HepG2 (cell line): Measurements from ENCODE around the gene ANKRD11. TPM values are rescaled to one million over a fixed set of nuclear protein-coding genes. Genes with fewer than 3 reads are reported as not detected.
"Not testable (repeated sequence)": the region's sequence is repeated elsewhere in the genome, so short reads cannot be mapped to it uniquely, and the experiment has no call there.

Experiments used
- ATAC-seq: fragments of 200-7000 bp; cut with Tn5 transposase; 3 replicates; pipeline ENCODE4 v1.9.1; 2020; ENCODE audit warnings: mild to moderate bottlenecking, moderate library complexity
- BruUV-seq: library from RNA; stranded (reverse); fragments of 400-500 nt; replicated peaks from 2 replicates; lab custom pipeline; 2021; lab: Mats Ljungman, UMichigan
- CTCF ChIA-PET: fragments of 300-600 bp; formaldehyde crosslinking; extraction: SDS; loops from one replicate; lab custom pipeline; 2021; ENCODE audit warnings: low total read pairs, inconsistent platforms, low intra/inter-chr PET ratio; lab: Yijun Ruan, JAX
- POLR2A ChIA-PET: fragments of 350-600 bp; sonication (Branson Sonifier 250); formaldehyde crosslinking; loops from one replicate; lab custom pipeline; 2020; ENCODE audit warnings: antibody characterized with exemption, inconsistent platforms; lab: Yijun Ruan, JAX
- DNase-seq: peaks from one replicate; pipeline ENCODE4 v3.0.0-alpha.2; 2015; ENCODE audit warnings: low spot score
- FAIRE-seq: peaks from 3 replicates; lab custom pipeline; 2011; peaks lifted over from hg19 to GRCh38; lab: Jason Lieb, UNC
- H2AFZ ChIP-seq: one replicate; pipeline ENCODE4 v1.6.1; 2011; ENCODE audit warnings: low read length, inconsistent platforms
- H3K27ac ChIP-seq: fragments of 300-600 bp; 3 replicates; pipeline ENCODE4 v1.8.0; 2011; ENCODE audit warnings: mixed run types, mild to moderate bottlenecking, mixed read lengths, low read length, inconsistent platforms; ENCODE audit not compliant: insufficient read depth; ENCODE audit errors: extremely low read length
- H3K27me3 ChIP-seq, 2 experiments: fragments of 200-600 bp in 1 of 2; 2 replicates in 1 of 2; 3 replicates in 1 of 2; pipeline versions ENCODE4 v1.6.0 to v1.8.0; 2011; ENCODE audit warnings: low read length in 2 of 2, mild to moderate bottlenecking in 2 of 2, moderate library complexity in 2 of 2, inconsistent platforms in 1 of 2; ENCODE audit not compliant: insufficient read depth in 2 of 2, control insufficient read depth in 1 of 2
- H3K36me3 ChIP-seq, 2 experiments: fragments of 200-600 bp in 1 of 2; replicated peaks in 1 of 2; 2 replicates in 1 of 2; 3 replicates in 1 of 2; pipeline versions ENCODE4 v1.5.1 to v1.8.0; 2011; ENCODE audit warnings: low read length in 2 of 2, inconsistent platforms in 1 of 2; ENCODE audit not compliant: insufficient read depth in 2 of 2, control insufficient read depth in 1 of 2
- H3K4me1 ChIP-seq: 2 replicates; pipeline ENCODE4 v1.5.1; 2012; ENCODE audit warnings: low read length, inconsistent platforms; ENCODE audit not compliant: insufficient read depth
- H3K4me2 ChIP-seq: 2 replicates; pipeline ENCODE4 v1.6.0; 2011; ENCODE audit warnings: low read depth, low read length, inconsistent platforms
- H3K4me3 ChIP-seq, 3 experiments: fragments of 200-600 bp in 1 of 3; sonication (generic), shearing (Covaris generic) in 1 of 3; replicated peaks in 1 of 3; 2 replicates each; pipeline ENCODE4 v1.5.1; 2011 to 2016; ENCODE audit warnings: low read length in 3 of 3, inconsistent platforms in 2 of 3, low read depth in 2 of 3, mild to moderate bottlenecking in 2 of 3, control low read depth in 1 of 3, mixed read lengths in 1 of 3; ENCODE audit not compliant: insufficient read depth in 1 of 3
- H3K79me2 ChIP-seq: one replicate; pipeline ENCODE4 v1.6.1; 2011; ENCODE audit warnings: low read length, inconsistent platforms; ENCODE audit not compliant: insufficient read depth
- H3K9ac ChIP-seq: 2 replicates; pipeline ENCODE4 v1.6.0; 2011; ENCODE audit warnings: mild to moderate bottlenecking, low read depth, low read length, inconsistent platforms; ENCODE audit not compliant: insufficient read depth
- H3K9me3 ChIP-seq: 2 replicates; pipeline ENCODE4 v1.5.1; 2012; ENCODE audit warnings: mild to moderate bottlenecking, low read length
- H4K20me1 ChIP-seq: 2 replicates; pipeline ENCODE4 v1.6.0; 2011; ENCODE audit warnings: inconsistent platforms, mild to moderate bottlenecking, low read length, moderate library complexity; ENCODE audit not compliant: insufficient read depth
- AGO2 ChIP-seq: fragments of 200-400 bp; formaldehyde crosslinking; optimal IDR thresholded peaks from 2 replicates; pipeline ENCODE3; 2017; ENCODE audit warnings: mild to moderate bottlenecking, low read depth, low read length, moderate library complexity
- PITX1 ChIP-seq: sonication (generic); formaldehyde crosslinking; IDR thresholded peaks from 2 replicates; pipeline ENCODE4 v1.5.1; 2020; ENCODE audit warnings: mild to moderate bottlenecking, missing genetic modification reagents
- RBM22 ChIP-seq: fragments of 200-400 bp; formaldehyde crosslinking; optimal IDR thresholded peaks from 2 replicates; pipeline ENCODE3; 2017; ENCODE audit warnings: mild to moderate bottlenecking, low read length, moderate library complexity
- YY1 ChIP-seq: IDR thresholded peaks from 2 replicates; pipeline ENCODE4 v1.6.1; 2011; ENCODE audit warnings: low read length, low read depth, moderate library complexity, mild to moderate bottlenecking; ENCODE audit not compliant: insufficient read depth, insufficient replicate concordance
- WGBS: methylation state at CpG from one replicate; pipeline ENCODE4 v1.1.6; 2017; ENCODE audit warnings: low lambda C conversion rate; 5-methylcytosine and 5-hydroxymethylcytosine counted together
- in situ Hi-C: cut with HindIII; loops from 2 replicates; pipeline ENCODE4 v1.10.0; 2017; ENCODE audit warnings: low pct_unique_long_range_greater_than_20kb; ENCODE audit not compliant: extremely low pct_ligation_motif_present
- intact Hi-C: fragments of 100-400 bp; cut with micrococcal nuclease; formaldehyde crosslinking; loops from one replicate; pipeline ENCODE4 v1.10.0; 2022; ENCODE audit not compliant: unreplicated experiment
- polyA plus RNA-seq, 8 experiments: library from polyadenylated mRNA; depleted of rRNA in 3 of 8; stranded (reverse) in 7 of 8; unstranded in 1 of 8; fragments of >200 nt; fragmentation: Illumina TruSeq in 4 of 8; extraction: Trizol in 4 of 8; gene quantifications; 2 replicates each; pipeline versions ENCODE4 v1.2.1 to v1.2.3, GENCODE V29; 2011 to 2016; ENCODE audit warnings: low read depth in 4 of 8, missing spikeins in 1 of 8, mixed read lengths in 1 of 8; ENCODE audit not compliant: insufficient read depth in 1 of 8
- total RNA-seq, 5 experiments: library from RNA; depleted of rRNA; stranded (reverse); fragments of >200 nt; fragmentation: Illumina TruSeq; extraction: Trizol; gene quantifications; 2 replicates each; pipeline ENCODE4 v1.2.3, GENCODE V29; 2016; ENCODE audit warnings: low read depth in 1 of 5

Gene ANKRD11
- total and polyA plus RNA-seq, 2 of the 13 experiments (the other 11 are each of a cell fraction or from before 2014, with no cell fraction given) = 21.4 to 38.4 TPM

- H3K36me3 ChIP-seq = peaks cover 33 to 75% of the 10 kb centered on the region in 2 experiments
- H4K20me1 ChIP-seq = peaks cover 69% of the 10 kb centered on the region
- H3K4me2 ChIP-seq, FAIRE-seq, H3K9ac ChIP-seq, BruUV-seq, intact Hi-C loops, H3K9me3 ChIP-seq, POLR2A ChIA-PET, H3K27me3 ChIP-seq, in situ Hi-C loops, H2AFZ ChIP-seq, DNase-seq, CTCF ChIA-PET, H3K4me3 ChIP-seq, ATAC-seq, H3K27ac ChIP-seq: not testable (repeated sequence)
- H3K79me2 ChIP-seq = peaks cover 75% of the 10 kb centered on the region
- 0 out of 2 replicates have a peak, but pooled peaks have one; percentile 15 for TF ChIP-seq PITX1 (CRISPR knock-in tag)
- WGBS = 94% methylated on average over 67 of the region's 69 CpGs
- H3K4me1 ChIP-seq = 0 out of 2 replicates have a peak, but pooled peaks cover 13% of the 10 kb centered on the region
Observed at GRCh38 chr16:89306457-89307420, 183.6 kb downstream of the ANKRD11 start.

- intact Hi-C loops = no loop called here
- no peak for FAIRE-seq
Observed at GRCh38 chr16:89304941-89305705, 185.2 kb downstream of the ANKRD11 start.

More at GRCh38 chr16:89304941-89305705, 185.2 kb downstream of the ANKRD11 start:
- peak; percentile 71 for TF ChIP-seq AGO2
- no peak for TF ChIP-seq YY1
- peak; percentile 3 for TF ChIP-seq RBM22
- POLR2A ChIA-PET = no interaction called here
- H3K36me3 ChIP-seq = peaks cover 37 to 67% of the 10 kb centered on the region in 2 experiments
- WGBS = 95% methylated on average over 43 of the region's 43 CpGs
- ATAC-seq = no peak
- 0 out of 2 replicates have a peak, but pooled peaks cover 19% of the 10 kb centered on the region for H3K4me1 ChIP-seq
- no TSS peak for BruUV-seq
- no peak overlapping the region for H3K27ac ChIP-seq
- no peak overlapping the region for H2AFZ ChIP-seq
- no peak overlapping the region for H3K9ac ChIP-seq
- H3K4me3 ChIP-seq = no peak overlapping the region
- in situ Hi-C loops = no loop called here
- peaks cover 74% of the 10 kb centered on the region for H3K79me2 ChIP-seq
- peaks cover 77% of the 10 kb centered on the region for H4K20me1 ChIP-seq
- no peak overlapping the region for H3K4me2 ChIP-seq
- CTCF ChIA-PET = no interaction called here
- H3K27me3 ChIP-seq = no peaks in the 10 kb centered on the region
- no peak for DNase-seq
- no peaks in the 10 kb centered on the region for H3K9me3 ChIP-seq
